Mesendoderm (in vitro differentiated cells): ENCODE measurements around the gene FES.
A peak's percentile ranks its signal among the peaks of the same experiment; 100 is the strongest.

ENCODE experiments used
- DNase-seq: peaks from one replicate; pipeline ENCODE4 v3.0.0; 2013
- H2AK5ac ChIP-seq: 2 replicates; pipeline ENCODE4 v1.6.1; 2013; ENCODE audit warnings: low read length, inconsistent platforms
- H2BK120ac ChIP-seq: 2 replicates; pipeline ENCODE4 v1.6.1; 2013; ENCODE audit warnings: low read depth, mild to moderate bottlenecking, low read length, moderate library complexity, mixed read lengths
- H2BK15ac ChIP-seq: replicated peaks from 2 replicates; pipeline ENCODE4 v1.6.1; 2013; ENCODE audit warnings: low read depth, mild to moderate bottlenecking, moderate library complexity
- H2BK5ac ChIP-seq: 2 replicates; pipeline ENCODE4 v1.6.1; 2013; ENCODE audit warnings: low read length, inconsistent platforms
- H3K18ac ChIP-seq: 2 replicates; pipeline ENCODE4 v1.6.1; 2013; ENCODE audit warnings: mild to moderate bottlenecking, low read length, mixed read lengths
- H3K23ac ChIP-seq: one replicate; pipeline ENCODE4 v1.6.1; 2013; ENCODE audit warnings: low read length
- H3K27ac ChIP-seq: 2 replicates; pipeline ENCODE4 v1.5.1; 2013; ENCODE audit warnings: low read depth, mild to moderate bottlenecking, inconsistent platforms, low read length, moderate library complexity
- H3K27me3 ChIP-seq: 2 replicates; pipeline ENCODE4 v1.6.1; 2013; ENCODE audit warnings: low read length, control low read depth, mild to moderate bottlenecking, inconsistent platforms; ENCODE audit not compliant: insufficient read depth, poor library complexity
- H3K36me3 ChIP-seq: 2 replicates; pipeline ENCODE4 v1.6.1; 2013; ENCODE audit warnings: low read length, inconsistent platforms; ENCODE audit not compliant: control insufficient read depth, insufficient read depth
- H3K4ac ChIP-seq: one replicate; pipeline ENCODE4 v1.6.1; 2013; ENCODE audit warnings: low read depth, mild to moderate bottlenecking, low read length, moderate library complexity
- H3K4me1 ChIP-seq: 2 replicates; pipeline ENCODE4 v1.6.1; 2013; ENCODE audit warnings: low read depth, low read length, inconsistent platforms; ENCODE audit not compliant: control insufficient read depth
- H3K4me2 ChIP-seq: 2 replicates; pipeline ENCODE4 v1.6.1; 2013; ENCODE audit warnings: low read length
- H3K4me3 ChIP-seq: 2 replicates; pipeline ENCODE4 v1.5.1; 2013; ENCODE audit warnings: mild to moderate bottlenecking, low read length
- H3K56ac ChIP-seq: one replicate; pipeline ENCODE4 v1.6.1; 2013; ENCODE audit warnings: low read length
- H3K79me1 ChIP-seq: 2 replicates; pipeline ENCODE4 v1.6.1; 2013; ENCODE audit warnings: low read length, inconsistent platforms
- H3K79me2 ChIP-seq: 2 replicates; pipeline ENCODE4 v1.6.1; 2013; ENCODE audit warnings: mild to moderate bottlenecking, low read length; ENCODE audit not compliant: control insufficient read depth, insufficient read depth
- H3K9ac ChIP-seq: 2 replicates; pipeline ENCODE4 v1.6.1; 2013; ENCODE audit warnings: low read length, inconsistent platforms
- H4K5ac ChIP-seq: one replicate; pipeline ENCODE4 v1.6.1; 2013; ENCODE audit warnings: low read length
- H4K8ac ChIP-seq: one replicate; pipeline ENCODE4 v1.6.1; 2013; ENCODE audit warnings: low read depth, mild to moderate bottlenecking, control low read depth, low read length, moderate library complexity
- WGBS: extraction: QIAGEN DNeasy Blood & Tissue Kit; methylation state at CpG from one replicate; pipeline ENCODE4 v1.1.7; 2013; ENCODE audit warnings: low lambda C conversion rate, missing lambda C conversion rate; ENCODE audit not compliant: insufficient coverage; ENCODE audit errors: extremely low coverage; 5-methylcytosine and 5-hydroxymethylcytosine counted together

The FES gene

GRCh38 chr15:90882781-90883525, 1.4 kb upstream of the FES start:
- H2BK120ac ChIP-seq = no peak overlapping the region
- DNase-seq = no peak

GRCh38 chr15:90883526-90883975, 753 bp upstream of the FES start:
- Histone ChIP-seq H3K4me1 (peaks cover 5% of the 10 kb centered on the region), H3K4me2 (no peak overlapping the region), H3K79me2 (no peaks in the 10 kb centered on the region), H2BK120ac (no peak overlapping the region), H3K56ac (peak overlapping the region; percentile 87), H3K4ac (peak overlapping the region; percentile 58), H3K9ac (peak overlapping the region; percentile 75), H3K23ac (peak overlapping the region; percentile 11), H3K79me1 (no peaks in the 10 kb centered on the region), H4K8ac (peak overlapping the region; percentile 77), H3K36me3 (peaks cover 8% of the 10 kb centered on the region), H2AK5ac (peak overlapping the region; percentile 36), H3K18ac (no peak overlapping the region), H2BK15ac (no peak overlapping the region), H3K4me3 (no peak overlapping the region), H2BK5ac (peak overlapping the region; percentile 73), H3K27me3 (no peaks in the 10 kb centered on the region), H4K5ac (peak overlapping the region; percentile 60), H3K27ac (peak overlapping the region; percentile 84)
- WGBS = no CpG with 5 or more reads among the region's 7 CpGs
- DNase-seq = peak; percentile 58

More at GRCh38 chr15:90882781-90883525, 1.4 kb upstream of the FES start:
- Histone ChIP-seq H3K27me3 (no peaks in the 10 kb centered on the region), H3K79me1 (no peaks in the 10 kb centered on the region), H3K4ac (no peak overlapping the region), H4K8ac (no peak overlapping the region), H3K4me2 (no peak overlapping the region), H2AK5ac (no peak overlapping the region), H2BK15ac (no peak overlapping the region), H2BK5ac (no peak overlapping the region), H4K5ac (no peak overlapping the region), H3K4me1 (peaks cover 5% of the 10 kb centered on the region), H3K56ac (peak overlapping the region; percentile 87), H3K23ac (no peak overlapping the region), H3K27ac (peak overlapping the region; percentile 84), H3K4me3 (no peak overlapping the region), H3K9ac (peak overlapping the region; percentile 13), H3K18ac (no peak overlapping the region), H3K36me3 (peaks cover 8% of the 10 kb centered on the region), H3K79me2 (no peaks in the 10 kb centered on the region)
- WGBS = no CpG with 5 or more reads among the region's 13 CpGs

- Histone ChIP-seq H3K4me3 (no peak overlapping the region), H4K8ac (peak overlapping the region; percentile 97), H3K79me2 (no peaks in the 10 kb centered on the region), H3K4ac (peak overlapping the region; percentile 21), H3K56ac (peak overlapping the region; percentile 90), H2BK5ac (peak overlapping the region; percentile 49), H3K36me3 (peaks cover 5% of the 10 kb centered on the region), H3K27ac (peak overlapping the region; percentile 75), H3K9ac (peak overlapping the region; percentile 75), H2BK120ac (no peak overlapping the region), H3K79me1 (no peaks in the 10 kb centered on the region), H3K18ac (peak overlapping the region; percentile 85), H3K4me2 (peak overlapping the region; percentile 33), H3K23ac (no peak overlapping the region), H3K4me1 (peaks cover 5% of the 10 kb centered on the region), H4K5ac (no peak overlapping the region), H2BK15ac (no peak overlapping the region), H2AK5ac (no peak overlapping the region), H3K27me3 (no peaks in the 10 kb centered on the region)
- no CpG with 5 or more reads among the region's 16 CpGs for WGBS
- DNase-seq = no peak
Observed at GRCh38 chr15:90884719-90885431, 571 bp downstream of the FES start.

- Histone ChIP-seq H3K4me1 (peaks cover 5% of the 10 kb centered on the region), H3K4ac (no peak overlapping the region), H2BK5ac (no peak overlapping the region), H2BK120ac (no peak overlapping the region), H3K9ac (peak overlapping the region; percentile 70), H3K56ac (peak overlapping the region; percentile 90), H3K4me2 (no peak overlapping the region), H3K79me1 (no peaks in the 10 kb centered on the region), H2BK15ac (no peak overlapping the region), H3K23ac (no peak overlapping the region), H4K8ac (no peak overlapping the region), H4K5ac (no peak overlapping the region), H3K4me3 (no peak overlapping the region), H3K27ac (no peak overlapping the region), H3K36me3 (peaks cover 5% of the 10 kb centered on the region), H2AK5ac (peak overlapping the region; percentile 87), H3K27me3 (no peaks in the 10 kb centered on the region), H3K18ac (no peak overlapping the region), H3K79me2 (no peaks in the 10 kb centered on the region)
- peak; percentile 69 for DNase-seq
- WGBS = no CpG with 5 or more reads among the region's 23 CpGs
Observed at GRCh38 chr15:90885432-90886290, 1.4 kb downstream of the FES start.

- Histone ChIP-seq H4K5ac (no peak overlapping the region), H3K18ac (no peak overlapping the region), H3K4me2 (no peak overlapping the region), H4K8ac (no peak overlapping the region), H3K4me3 (no peak overlapping the region), H3K36me3 (no peaks in the 10 kb centered on the region), H2BK5ac (no peak overlapping the region), H3K56ac (no peak overlapping the region), H3K79me2 (no peaks in the 10 kb centered on the region), H2BK120ac (no peak overlapping the region), H3K4ac (no peak overlapping the region), H3K23ac (no peak overlapping the region), H2AK5ac (no peak overlapping the region), H3K79me1 (no peaks in the 10 kb centered on the region), H3K9ac (no peak overlapping the region), H3K27ac (no peak overlapping the region), H3K27me3 (no peaks in the 10 kb centered on the region), H3K4me1 (peaks cover 5% of the 10 kb centered on the region), H2BK15ac (no peak overlapping the region)
- no peak for DNase-seq
- WGBS = no CpG with 5 or more reads among the region's 5 CpGs
Observed at GRCh38 chr15:90886291-90886614, 1.9 kb downstream of the FES start.
